ENCODE data around the gene LIMS2.

The LIMS2 gene

GRCh38 chr2:127651381-127651809 is 23.9 kb downstream of the LIMS2 start:
- Histone ChIP-seq H3K27me3 (ENCODE audit: insufficient read depth, insufficient read length) (no peaks in the 10 kb centered on the region), H3K36me3 (ENCODE audit: insufficient read depth, insufficient read length, low read length) (peaks cover 24% of the 10 kb centered on the region), H3K4me1 (ENCODE audit: insufficient read depth, insufficient read length) (peaks cover 34% of the 10 kb centered on the region), H3K4me3 (ENCODE audit: insufficient read length, low read depth) (no peak overlapping the region), H3K9me3 (ENCODE audit: insufficient read depth, low read length) (no peaks in the 10 kb centered on the region), H3K9ac (ENCODE audit: insufficient read length, low read depth) (no peak overlapping the region)
- TF ChIP-seq ZNF274 (IDR thresholded peaks at IDR 0.05; ENCODE audit: low read depth, low read length) (no peak), SUZ12 (IDR thresholded peaks at IDR 0.05; ENCODE audit: extremely low read depth, insufficient read depth, insufficient read length) (no peak), YY1 (IDR thresholded peaks at IDR 0.05; ENCODE audit: insufficient read depth, insufficient read length) (no peak)
- DNase-seq (ENCODE audit: low read depth, low spot score) = no peak

DNA sequence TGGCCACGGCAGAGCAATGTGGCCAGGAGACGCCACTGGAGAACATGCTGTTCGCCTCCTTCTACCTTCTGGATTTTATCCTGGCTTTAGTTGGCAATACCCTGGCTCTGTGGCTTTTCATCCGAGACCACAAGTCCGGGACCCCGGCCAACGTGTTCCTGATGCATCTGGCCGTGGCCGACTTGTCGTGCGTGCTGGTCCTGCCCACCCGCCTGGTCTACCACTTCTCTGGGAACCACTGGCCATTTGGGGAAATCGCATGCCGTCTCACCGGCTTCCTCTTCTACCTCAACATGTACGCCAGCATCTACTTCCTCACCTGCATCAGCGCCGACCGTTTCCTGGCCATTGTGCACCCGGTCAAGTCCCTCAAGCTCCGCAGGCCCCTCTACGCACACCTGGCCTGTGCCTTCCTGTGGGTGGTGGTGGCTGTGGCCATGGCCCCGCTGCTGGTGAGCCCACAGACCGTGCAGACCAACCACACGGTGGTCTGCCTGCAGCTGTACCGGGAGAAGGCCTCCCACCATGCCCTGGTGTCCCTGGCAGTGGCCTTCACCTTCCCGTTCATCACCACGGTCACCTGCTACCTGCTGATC is 24.4 kb downstream of the LIMS2 start:
- Histone ChIP-seq H3K4me1 (ENCODE audit: insufficient read depth, insufficient read length) (peaks cover 38% of the 10 kb centered on the region), H3K9me3 (ENCODE audit: insufficient read depth, low read length) (no peaks in the 10 kb centered on the region), H3K4me3 (ENCODE audit: insufficient read length, low read depth) (no peak overlapping the region), H3K9ac (ENCODE audit: insufficient read length, low read depth) (peak overlapping the region; percentile 47), H3K27me3 (ENCODE audit: insufficient read depth, insufficient read length) (no peaks in the 10 kb centered on the region), H3K36me3 (ENCODE audit: insufficient read depth, insufficient read length, low read length) (peaks cover 24% of the 10 kb centered on the region)
- no peak for DNase-seq (ENCODE audit: low read depth, low spot score)
- TF ChIP-seq YY1 (IDR thresholded peaks at IDR 0.05; ENCODE audit: insufficient read depth, insufficient read length) (no peak), ZNF274 (IDR thresholded peaks at IDR 0.05; ENCODE audit: low read depth, low read length) (no peak), SUZ12 (IDR thresholded peaks at IDR 0.05; ENCODE audit: extremely low read depth, insufficient read depth, insufficient read length) (no peak)

GRCh38 chr2:127650041-127650784 is 25.1 kb downstream of the LIMS2 start:
- Histone ChIP-seq H3K27me3 (ENCODE audit: insufficient read depth, insufficient read length) (no peaks in the 10 kb centered on the region), H3K4me1 (ENCODE audit: insufficient read depth, insufficient read length) (peaks cover 39% of the 10 kb centered on the region), H3K9ac (ENCODE audit: insufficient read length, low read depth) (peak overlapping the region; percentile 47), H3K9me3 (ENCODE audit: insufficient read depth, low read length) (no peaks in the 10 kb centered on the region), H3K36me3 (ENCODE audit: insufficient read depth, insufficient read length, low read length) (peaks cover 20% of the 10 kb centered on the region), H3K4me3 (ENCODE audit: insufficient read length, low read depth) (no peak overlapping the region)
- TF ChIP-seq SUZ12 (IDR thresholded peaks at IDR 0.05; ENCODE audit: extremely low read depth, insufficient read depth, insufficient read length) = no peak
- TF ChIP-seq YY1 (IDR thresholded peaks at IDR 0.05; ENCODE audit: insufficient read depth, insufficient read length) = no peak
- TF ChIP-seq ZNF274 (IDR thresholded peaks at IDR 0.05; ENCODE audit: low read depth, low read length) = no peak
- no peak for DNase-seq (ENCODE audit: low read depth, low spot score)

DNA sequence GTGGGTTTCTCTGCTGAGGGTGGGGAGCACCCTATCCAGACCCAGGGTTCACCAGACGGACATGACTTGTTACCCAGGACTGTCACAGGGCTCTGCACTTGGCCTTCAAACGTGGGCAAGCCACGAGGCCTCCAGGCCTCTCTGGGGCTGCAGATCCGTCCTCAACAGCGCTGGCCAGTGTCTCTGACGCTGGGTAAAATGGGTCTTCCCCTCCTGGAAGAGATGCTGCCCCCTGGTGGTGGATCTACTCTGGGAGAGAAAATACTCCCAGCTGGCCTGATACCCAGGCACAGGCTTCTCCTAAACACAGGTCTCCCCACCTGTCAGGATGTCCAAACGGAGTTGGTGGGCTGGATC is 25.7 kb downstream of the LIMS2 start:
- no peak overlapping the region for H3K4me3 ChIP-seq (ENCODE audit: insufficient read length, low read depth)
- H3K4me1 ChIP-seq (ENCODE audit: insufficient read depth, insufficient read length) = peaks cover 35% of the 10 kb centered on the region
- H3K9me3 ChIP-seq (ENCODE audit: insufficient read depth, low read length) = no peaks in the 10 kb centered on the region
- DNase-seq (ENCODE audit: low read depth, low spot score) = peak; percentile 82
- H3K9ac ChIP-seq (ENCODE audit: insufficient read length, low read depth) = peak overlapping the region; percentile 47
- peaks cover 20% of the 10 kb centered on the region for H3K36me3 ChIP-seq (ENCODE audit: insufficient read depth, insufficient read length, low read length)
- H3K27me3 ChIP-seq (ENCODE audit: insufficient read depth, insufficient read length) = no peaks in the 10 kb centered on the region
- TF ChIP-seq YY1 (IDR thresholded peaks at IDR 0.05; ENCODE audit: insufficient read depth, insufficient read length) (no peak), ZNF274 (IDR thresholded peaks at IDR 0.05; ENCODE audit: low read depth, low read length) (no peak), SUZ12 (IDR thresholded peaks at IDR 0.05; ENCODE audit: extremely low read depth, insufficient read depth, insufficient read length) (no peak)

DNA sequence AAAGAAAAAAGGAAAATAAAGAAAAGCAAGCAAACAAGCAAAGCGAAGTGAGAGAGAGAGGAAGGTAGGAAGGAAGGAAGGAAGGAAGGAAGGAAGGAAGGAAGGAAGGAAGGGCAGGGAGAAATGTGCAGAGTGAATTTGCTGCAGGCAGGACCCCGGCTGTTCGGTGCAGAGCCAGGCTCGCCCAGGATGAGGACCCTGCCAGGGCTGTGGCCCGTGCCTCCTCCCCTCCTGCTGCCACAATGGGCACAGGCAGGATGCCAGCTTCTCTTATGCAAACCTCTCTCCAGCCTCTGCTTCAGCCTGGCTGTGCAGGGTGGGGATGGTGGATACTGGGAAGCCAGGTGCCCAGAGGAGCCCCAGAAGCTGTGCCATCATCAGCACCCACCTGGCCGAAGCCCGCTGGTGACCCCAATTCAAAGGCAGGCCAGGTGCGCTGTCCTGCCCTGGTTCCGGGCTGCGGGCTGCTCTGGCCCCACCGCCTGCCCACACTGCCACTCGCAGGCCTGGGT is 26.2 kb downstream of the LIMS2 start:
- Histone ChIP-seq H3K9ac (ENCODE audit: insufficient read length, low read depth) (peak overlapping the region; percentile 27), H3K4me1 (ENCODE audit: insufficient read depth, insufficient read length) (peaks cover 35% of the 10 kb centered on the region), H3K36me3 (ENCODE audit: insufficient read depth, insufficient read length, low read length) (peaks cover 16% of the 10 kb centered on the region), H3K9me3 (ENCODE audit: insufficient read depth, low read length) (no peaks in the 10 kb centered on the region), H3K4me3 (ENCODE audit: insufficient read length, low read depth) (no peak overlapping the region), H3K27me3 (ENCODE audit: insufficient read depth, insufficient read length) (no peaks in the 10 kb centered on the region)
- DNase-seq (ENCODE audit: low read depth, low spot score) = no peak
- TF ChIP-seq SUZ12 (IDR thresholded peaks at IDR 0.05; ENCODE audit: extremely low read depth, insufficient read depth, insufficient read length) (no peak), YY1 (IDR thresholded peaks at IDR 0.05; ENCODE audit: insufficient read depth, insufficient read length) (no peak), ZNF274 (IDR thresholded peaks at IDR 0.05; ENCODE audit: low read depth, low read length) (no peak)

GRCh38 chr2:127648321-127648720 is 27.0 kb downstream of the LIMS2 start:
- Histone ChIP-seq H3K9ac (ENCODE audit: insufficient read length, low read depth) (no peak overlapping the region), H3K4me3 (ENCODE audit: insufficient read length, low read depth) (no peak overlapping the region), H3K27me3 (ENCODE audit: insufficient read depth, insufficient read length) (no peaks in the 10 kb centered on the region), H3K9me3 (ENCODE audit: insufficient read depth, low read length) (no peaks in the 10 kb centered on the region), H3K4me1 (ENCODE audit: insufficient read depth, insufficient read length) (peaks cover 40% of the 10 kb centered on the region), H3K36me3 (ENCODE audit: insufficient read depth, insufficient read length, low read length) (peaks cover 11% of the 10 kb centered on the region)
- no peak for TF ChIP-seq ZNF274 (IDR thresholded peaks at IDR 0.05; ENCODE audit: low read depth, low read length)
- no peak for TF ChIP-seq YY1 (IDR thresholded peaks at IDR 0.05; ENCODE audit: insufficient read depth, insufficient read length)
- TF ChIP-seq SUZ12 (IDR thresholded peaks at IDR 0.05; ENCODE audit: extremely low read depth, insufficient read depth, insufficient read length) = no peak
- no peak for DNase-seq (ENCODE audit: low read depth, low spot score)

Data from NT2/D1 (cell line).